SU-DHL-6 (cell line): ENCODE results near the gene AQR.

Source experiments
- H2AFZ ChIP-seq: fragments of 200-600 bp; sonication (generic); 2 replicates; pipeline ENCODE4 v1.6.1; 2014; ENCODE audit warnings: low read depth, mild to moderate bottlenecking, moderate library complexity, mixed read lengths, antibody characterized with exemption, low read length; ENCODE audit not compliant: severe bottlenecking
- H3F3A ChIP-seq: fragments of 200-600 bp; shearing (Covaris generic); 2 replicates; pipeline ENCODE4 v1.6.0; 2016; ENCODE audit warnings: antibody characterized with exemption, mild to moderate bottlenecking; ENCODE audit not compliant: insufficient read depth
- H3K27ac ChIP-seq: fragments of 200-600 bp; sonication (generic); 2 replicates; pipeline ENCODE4 v1.5.1; 2016; ENCODE audit warnings: low read depth, mild to moderate bottlenecking, low read length, moderate library complexity, mixed read lengths
- H3K27me3 ChIP-seq: fragments of 200-600 bp; sonication (generic), shearing (Covaris generic); 2 replicates; pipeline ENCODE4 v1.6.0; 2014; ENCODE audit warnings: mild to moderate bottlenecking, low read length
- H3K36me3 ChIP-seq: fragments of 200-600 bp; sonication (generic); 2 replicates; pipeline ENCODE4 v1.6.1; 2014; ENCODE audit warnings: mild to moderate bottlenecking, low read length, mixed read lengths
- H3K4me2 ChIP-seq: fragments of 300-600, 200-600 bp; shearing (Covaris generic), sonication (generic); 2 replicates; pipeline ENCODE4 v1.6.0; 2014; ENCODE audit warnings: low read length, low read depth, mild to moderate bottlenecking; ENCODE audit not compliant: poor library complexity, severe bottlenecking
- H3K4me3 ChIP-seq: fragments of 200-600 bp; sonication (generic); 2 replicates; pipeline ENCODE4 v1.5.1; 2014; ENCODE audit warnings: antibody characterized with exemption, low read length, mild to moderate bottlenecking, mixed read lengths; ENCODE audit not compliant: insufficient read depth, poor library complexity, severe bottlenecking
- H3K79me2 ChIP-seq: fragments of 200-600 bp; sonication (generic); 2 replicates; pipeline ENCODE4 v1.6.1; 2014; ENCODE audit warnings: mild to moderate bottlenecking, low read length, moderate library complexity; ENCODE audit not compliant: insufficient read depth
- H3K9ac ChIP-seq: fragments of 200-600 bp; sonication (generic); 2 replicates; pipeline ENCODE4 v1.7.0; 2014; ENCODE audit warnings: mild to moderate bottlenecking, low read length
- H3K9me2 ChIP-seq: fragments of 200-600 bp; sonication (generic); replicated peaks from 2 replicates; pipeline ENCODE4 v1.6.1; 2014; ENCODE audit warnings: low read length; ENCODE audit not compliant: insufficient read depth
- H3K9me3 ChIP-seq: fragments of 200-600 bp; sonication (generic); 2 replicates; pipeline ENCODE4 v1.6.1; 2014; ENCODE audit warnings: low read length, mixed read lengths; ENCODE audit not compliant: insufficient read depth
- H4K20me1 ChIP-seq: fragments of 200-600 bp; sonication (generic); 2 replicates; pipeline ENCODE4 v1.6.1; 2014; ENCODE audit warnings: low read depth, mild to moderate bottlenecking, antibody characterized with exemption, low read length, moderate library complexity, mixed read lengths
- EZH2phosphoT487 ChIP-seq: fragments of 200-600 bp; sonication (generic), shearing (Covaris generic); conservative IDR thresholded peaks from 2 replicates; pipeline ENCODE4 v1.6.1; 2018; ENCODE audit warnings: mild to moderate bottlenecking, antibody characterized with exemption, low read length, moderate library complexity, mixed read lengths
- TF ChIP-seq, protein P1 (sequence below): fragments of 200-600 bp; sonication (generic); IDR thresholded peaks from one replicate; pipeline ENCODE4 v1.5.1; 2017; ENCODE audit warnings: antibody characterized with exemption, mild to moderate bottlenecking, low read length, moderate library complexity; ENCODE audit not compliant: insufficient read depth, poor library complexity, severe bottlenecking

The AQR gene

DNA sequence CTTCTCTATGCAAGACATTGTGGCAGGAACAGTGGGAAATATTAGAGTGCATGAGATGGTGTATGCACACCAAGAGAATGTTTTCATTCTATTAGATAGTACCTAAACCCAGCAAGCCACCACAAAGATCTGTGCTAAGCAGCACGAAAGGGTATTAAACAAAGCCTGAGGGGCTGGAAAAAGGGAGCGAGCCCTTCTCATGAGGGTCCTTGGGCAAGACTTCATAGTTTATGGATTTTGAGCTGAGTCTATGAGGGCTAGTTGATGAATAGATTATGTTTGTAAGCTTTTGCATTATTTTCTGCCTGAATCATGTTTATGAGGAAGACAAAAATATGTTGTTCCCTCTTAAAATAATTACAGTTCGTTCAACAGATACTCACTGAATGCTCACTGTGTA is 164.8 kb downstream of the AQR start:
- no peaks in the 10 kb centered on the region for H3K79me2 ChIP-seq
- H2AFZ ChIP-seq = no peak overlapping the region
- H3K9me2 ChIP-seq = no peaks in the 10 kb centered on the region
- no peaks in the 10 kb centered on the region; the same call in 1 of the 2 replicates for H3K27me3 ChIP-seq
- no peak overlapping the region for H3K27ac ChIP-seq
- no peaks in the 10 kb centered on the region for H3K36me3 ChIP-seq
- H3F3A ChIP-seq = no peaks in the 10 kb centered on the region
- H3K4me2 ChIP-seq = no peak overlapping the region
- no peak overlapping the region for H3K9ac ChIP-seq
- no peaks in the 10 kb centered on the region for H3K9me3 ChIP-seq
- TF ChIP-seq EZH2phosphoT487 = no peak
- TF ChIP-seq, protein P1, sequence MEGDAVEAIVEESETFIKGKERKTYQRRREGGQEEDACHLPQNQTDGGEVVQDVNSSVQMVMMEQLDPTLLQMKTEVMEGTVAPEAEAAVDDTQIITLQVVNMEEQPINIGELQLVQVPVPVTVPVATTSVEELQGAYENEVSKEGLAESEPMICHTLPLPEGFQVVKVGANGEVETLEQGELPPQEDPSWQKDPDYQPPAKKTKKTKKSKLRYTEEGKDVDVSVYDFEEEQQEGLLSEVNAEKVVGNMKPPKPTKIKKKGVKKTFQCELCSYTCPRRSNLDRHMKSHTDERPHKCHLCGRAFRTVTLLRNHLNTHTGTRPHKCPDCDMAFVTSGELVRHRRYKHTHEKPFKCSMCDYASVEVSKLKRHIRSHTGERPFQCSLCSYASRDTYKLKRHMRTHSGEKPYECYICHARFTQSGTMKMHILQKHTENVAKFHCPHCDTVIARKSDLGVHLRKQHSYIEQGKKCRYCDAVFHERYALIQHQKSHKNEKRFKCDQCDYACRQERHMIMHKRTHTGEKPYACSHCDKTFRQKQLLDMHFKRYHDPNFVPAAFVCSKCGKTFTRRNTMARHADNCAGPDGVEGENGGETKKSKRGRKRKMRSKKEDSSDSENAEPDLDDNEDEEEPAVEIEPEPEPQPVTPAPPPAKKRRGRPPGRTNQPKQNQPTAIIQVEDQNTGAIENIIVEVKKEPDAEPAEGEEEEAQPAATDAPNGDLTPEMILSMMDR = no peak
- no peak overlapping the region for H3K4me3 ChIP-seq
- no peaks in the 10 kb centered on the region for H4K20me1 ChIP-seq

DNA sequence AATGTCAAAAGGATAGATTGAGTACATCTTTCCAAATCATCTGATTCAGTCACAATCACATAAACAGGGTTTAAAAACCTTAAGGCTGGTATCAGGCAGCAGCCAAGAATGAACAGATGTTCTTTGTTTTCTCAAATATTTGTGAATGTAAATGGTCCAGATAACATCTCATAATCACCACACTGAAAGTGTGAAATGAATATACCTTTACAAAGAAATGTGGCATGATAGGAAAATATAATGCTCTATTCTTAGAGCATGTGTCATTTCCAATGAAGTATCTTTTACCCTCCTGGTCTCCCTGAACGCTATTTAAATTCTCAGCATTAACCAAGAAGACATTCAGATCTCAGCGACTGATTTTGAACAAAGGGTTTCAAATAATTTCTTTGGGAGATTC is 165.4 kb downstream of the AQR start:
- Histone ChIP-seq H2AFZ (no peak overlapping the region), H3K9ac (no peak overlapping the region), H3K27ac (no peak overlapping the region), H3K27me3 (no peaks in the 10 kb centered on the region; the same call in 1 of the 2 replicates), H3K9me3 (no peaks in the 10 kb centered on the region), H3K4me2 (no peak overlapping the region), H3K4me3 (no peak overlapping the region), H3K9me2 (no peaks in the 10 kb centered on the region), H4K20me1 (no peaks in the 10 kb centered on the region), H3K36me3 (no peaks in the 10 kb centered on the region), H3K79me2 (no peaks in the 10 kb centered on the region), H3F3A (no peaks in the 10 kb centered on the region)
- TF ChIP-seq, protein P1 = no peak
- TF ChIP-seq EZH2phosphoT487 = no peak

DNA sequence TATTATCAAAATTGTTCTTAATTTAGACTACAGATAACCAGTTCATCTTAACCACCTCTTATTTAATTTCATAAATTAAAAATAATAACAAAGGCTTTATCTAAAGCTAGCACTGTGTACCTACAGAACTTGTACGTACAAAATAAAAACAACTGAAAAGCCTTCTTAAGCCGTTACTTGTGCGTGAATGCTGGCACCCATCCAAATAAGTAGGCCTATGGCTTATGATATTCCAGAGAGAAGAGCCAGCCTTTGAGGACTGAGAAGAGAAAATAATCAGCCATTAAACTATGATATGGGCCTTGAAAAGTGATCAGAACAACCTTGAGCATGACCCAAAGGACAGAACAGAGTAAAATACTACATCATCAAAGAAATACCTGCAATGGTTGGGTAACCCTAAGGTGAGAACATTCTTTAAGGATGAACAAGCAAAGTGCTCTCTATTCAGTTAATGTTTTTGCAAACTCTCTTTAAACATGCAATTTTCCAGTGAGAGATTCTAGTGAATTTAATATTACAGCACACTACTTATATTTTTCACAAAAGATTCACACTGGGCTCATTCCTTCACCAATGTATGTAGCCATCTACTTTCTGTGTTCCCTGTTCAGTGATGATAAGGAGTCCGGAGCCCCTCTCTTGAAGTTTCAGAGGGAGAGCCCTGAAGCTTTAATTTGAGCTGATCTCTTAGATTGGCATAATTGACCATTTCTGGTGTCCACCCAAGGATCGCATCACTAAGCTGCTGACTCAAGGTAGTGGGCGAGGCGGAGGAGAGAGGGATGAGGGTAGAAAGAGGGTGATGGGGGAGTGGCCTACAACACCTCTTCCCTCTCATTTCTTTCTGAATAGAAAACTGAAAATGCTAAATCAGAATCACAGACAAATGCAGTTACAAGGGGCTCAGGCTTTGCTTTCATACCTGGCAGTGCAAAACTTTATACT is 166.5 kb downstream of the AQR start:
- Histone ChIP-seq H3K27ac (no peak overlapping the region), H2AFZ (no peak overlapping the region), H4K20me1 (no peaks in the 10 kb centered on the region), H3K79me2 (no peaks in the 10 kb centered on the region), H3K9ac (no peak overlapping the region), H3K4me3 (no peak overlapping the region), H3K36me3 (no peaks in the 10 kb centered on the region), H3K9me3 (no peaks in the 10 kb centered on the region), H3F3A (no peaks in the 10 kb centered on the region), H3K4me2 (no peak overlapping the region), H3K27me3 (no peaks in the 10 kb centered on the region; the same call in 1 of the 2 replicates), H3K9me2 (no peaks in the 10 kb centered on the region)
- TF ChIP-seq, protein P1 = no peak
- no peak for TF ChIP-seq EZH2phosphoT487
